ENCODE measurements around the gene TMPRSS13.

The TMPRSS13 gene

DNA sequence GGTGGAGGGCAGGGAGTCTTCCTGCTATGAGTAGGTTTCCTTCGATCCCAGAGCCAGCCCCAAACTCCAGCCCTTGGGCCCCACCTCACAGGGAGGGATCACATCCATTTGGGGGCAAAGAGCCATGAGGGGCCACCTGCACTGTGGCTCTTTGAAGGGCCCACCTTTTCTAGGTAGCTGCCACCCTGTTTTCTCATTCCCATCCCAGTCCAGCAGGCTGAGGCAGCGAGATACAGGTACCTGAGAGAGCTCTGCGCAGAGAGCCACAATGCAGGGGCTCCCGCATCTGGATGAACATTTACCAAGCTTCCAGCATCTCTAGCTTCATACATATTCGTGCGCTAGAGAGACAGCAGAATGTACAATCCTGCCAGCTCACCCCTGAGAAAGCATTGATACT, 69.1 kb downstream of the TMPRSS13 start:
- in situ Hi-C loops (cut with HindIII; ENCODE audit: low sequenced_read_pairs) = no loop called here

DNA sequence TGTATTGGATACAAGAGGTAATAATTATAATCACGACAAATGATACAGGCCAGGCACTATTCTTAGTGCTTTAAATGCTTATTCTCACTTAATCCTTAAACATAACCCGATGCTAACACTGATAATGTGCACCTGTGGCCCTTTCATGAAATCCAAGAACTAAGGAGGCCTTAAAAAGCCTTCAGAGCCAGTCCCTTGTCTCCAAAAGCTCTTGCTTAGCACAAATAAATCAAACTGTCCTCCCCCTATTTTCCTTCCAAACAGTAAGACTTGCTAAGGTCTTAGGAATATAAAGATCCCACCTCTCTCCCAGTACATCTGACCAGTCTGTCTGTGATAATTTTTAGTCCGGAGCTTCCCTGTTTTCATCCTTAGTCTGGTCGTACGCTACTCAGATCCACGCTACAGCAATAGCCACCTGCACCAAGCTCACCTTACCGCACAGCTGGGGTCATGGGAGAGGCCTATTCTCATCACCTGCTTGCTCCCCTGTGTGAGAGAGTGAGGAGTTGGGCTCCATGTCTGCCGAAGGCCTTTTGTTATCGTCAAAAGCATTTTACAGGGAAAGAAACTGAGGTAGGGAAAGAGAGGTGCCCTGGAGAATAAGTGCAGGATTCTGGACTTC, 69.6 kb downstream of the TMPRSS13 start:
- in situ Hi-C loops (cut with HindIII; ENCODE audit: low sequenced_read_pairs) = no loop called here

DNA sequence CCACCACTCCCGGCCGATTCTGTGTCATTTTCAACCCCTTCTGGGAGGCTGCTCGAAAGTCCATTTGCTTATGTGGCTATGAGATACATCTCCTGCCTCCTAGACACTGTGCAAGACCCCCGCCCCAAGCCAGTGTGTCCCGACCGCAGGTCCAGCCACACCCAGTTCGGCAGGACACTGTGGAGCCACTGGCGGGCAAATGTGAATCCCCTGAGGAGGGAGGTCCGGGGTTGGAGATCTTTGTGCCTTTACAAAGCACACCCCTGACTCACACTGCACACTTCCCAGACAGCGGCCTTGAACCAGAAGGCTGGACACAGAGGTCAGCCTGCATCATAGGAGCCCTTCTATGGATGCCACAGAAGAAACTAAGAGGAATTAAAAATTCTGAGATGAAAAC, 70.1 kb downstream of the TMPRSS13 start:
- in situ Hi-C loops (cut with HindIII; ENCODE audit: low sequenced_read_pairs) = no loop called here

DNA sequence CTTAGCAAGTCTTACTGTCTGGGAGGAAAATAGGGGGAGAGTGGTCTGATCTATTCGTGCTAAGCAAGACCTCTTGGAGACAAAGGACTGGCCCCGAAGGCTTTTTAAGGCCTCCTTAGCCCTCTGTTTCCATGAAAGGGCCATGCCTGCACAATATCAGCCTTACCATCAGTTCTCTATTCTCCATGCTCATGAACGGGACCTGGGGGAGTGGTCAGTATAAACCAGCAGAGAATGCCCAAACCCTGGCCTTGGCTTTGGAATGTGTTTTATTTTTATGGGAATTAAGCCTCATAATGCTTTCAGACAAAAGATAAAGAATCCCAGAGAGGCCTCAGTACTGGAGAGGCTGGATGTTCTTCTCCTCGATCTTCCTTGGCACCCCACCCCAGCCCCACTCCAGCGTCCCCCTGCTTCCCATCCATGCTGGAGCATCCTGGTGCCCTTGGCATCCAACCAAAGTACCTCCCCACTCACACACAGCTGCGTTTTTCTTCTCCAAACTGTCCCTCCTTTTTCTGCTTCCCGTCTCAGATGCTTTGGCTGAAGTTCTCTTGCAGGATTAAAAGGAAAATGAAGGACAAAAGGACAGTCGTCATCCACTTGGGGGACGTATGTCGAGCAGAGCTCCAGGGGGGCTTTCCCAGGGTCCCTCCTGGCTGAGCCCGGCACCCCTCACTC, 71.3 kb downstream of the TMPRSS13 start:
- in situ Hi-C loops (cut with HindIII; ENCODE audit: low sequenced_read_pairs) = no loop called here

DNA sequence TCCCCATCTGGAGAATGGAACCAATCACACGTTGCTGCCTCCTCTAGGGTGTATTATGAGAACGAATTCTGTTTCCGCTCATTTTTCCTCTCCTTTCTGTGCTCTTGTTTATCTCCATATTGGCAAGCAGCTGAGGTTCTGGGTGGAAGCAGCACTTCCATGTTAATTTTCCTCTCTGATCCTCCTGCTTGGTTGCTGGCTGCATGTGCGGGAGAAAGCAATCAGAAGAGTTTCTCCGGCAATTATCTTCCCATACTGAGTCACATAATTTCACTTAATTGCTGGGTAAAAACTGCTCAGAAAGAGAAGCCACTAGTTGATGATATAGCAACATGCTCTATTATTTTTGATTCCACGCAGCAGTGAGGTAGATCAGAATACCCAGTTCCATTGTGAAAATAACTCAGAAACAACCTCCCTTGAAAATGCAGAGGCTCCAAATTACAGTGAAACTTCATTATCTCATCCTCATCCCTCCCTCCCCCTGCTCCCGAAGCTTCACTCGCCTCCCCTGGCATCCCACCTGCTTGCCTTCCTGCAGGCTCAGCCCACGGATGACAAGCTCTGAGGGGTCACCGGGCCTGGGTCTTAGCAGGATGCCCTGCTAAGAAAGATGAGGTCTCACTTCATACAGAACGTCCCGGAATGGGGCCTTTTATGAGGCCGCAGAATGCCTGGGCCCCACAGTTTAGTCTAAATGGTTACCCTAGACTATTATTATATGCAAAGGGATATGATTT, 73.1 kb downstream of the TMPRSS13 start:
- in situ Hi-C loops (cut with HindIII; ENCODE audit: low sequenced_read_pairs) = no loop called here

DNA sequence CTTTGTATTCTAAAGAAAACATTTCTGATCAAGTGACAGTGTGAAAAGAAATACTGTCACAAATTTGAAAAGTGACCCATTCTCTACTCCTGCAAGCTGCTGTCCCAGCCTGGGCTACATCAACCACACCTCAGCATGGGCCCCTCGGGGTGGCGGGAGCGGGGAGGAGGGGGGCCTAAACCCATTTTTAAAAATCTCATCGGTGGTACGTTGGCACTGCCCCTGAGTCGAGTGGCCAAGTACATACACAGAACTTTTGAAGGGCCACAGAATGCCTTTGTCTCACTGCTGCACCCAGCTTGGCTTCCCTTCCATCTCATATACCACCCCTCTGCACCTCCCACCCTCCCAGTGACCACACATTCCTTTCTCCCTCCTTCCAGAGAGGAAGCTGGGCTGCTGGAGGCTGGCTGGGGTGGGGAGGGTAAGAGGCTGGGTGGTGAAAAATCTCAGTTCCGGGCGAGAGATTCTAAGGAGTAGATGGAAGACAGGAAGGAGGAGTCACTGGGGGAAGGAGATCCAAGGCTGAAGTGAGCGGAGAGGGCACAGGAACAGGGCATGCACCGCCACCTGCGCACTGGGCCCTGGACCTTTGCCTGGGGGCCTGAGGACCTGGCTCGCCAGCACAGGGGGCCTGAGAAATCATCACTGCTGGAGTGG, 73.9 kb downstream of the TMPRSS13 start:
- in situ Hi-C loops (cut with HindIII; ENCODE audit: low sequenced_read_pairs) = no loop called here

DNA sequence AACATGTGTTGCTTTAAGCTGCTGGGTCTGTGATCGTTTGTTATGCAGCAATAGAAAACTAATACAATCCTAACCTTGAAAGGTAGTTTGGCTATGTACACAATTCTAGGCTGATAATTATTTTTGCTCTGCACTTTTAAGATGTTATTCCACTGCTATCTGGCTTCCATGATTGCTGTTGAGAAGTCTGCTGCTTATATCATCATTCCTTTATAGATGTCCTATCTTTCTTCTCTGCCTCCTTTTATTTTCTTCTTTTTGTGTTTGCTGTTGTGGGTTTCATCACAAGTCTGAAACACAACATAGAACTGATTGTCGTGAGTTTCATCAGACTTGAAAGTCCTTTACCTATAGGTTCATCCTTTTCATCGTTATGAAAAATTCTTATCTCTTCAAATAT, 76.9 kb downstream of the TMPRSS13 start:
- in situ Hi-C loops (cut with HindIII; ENCODE audit: low sequenced_read_pairs) = no loop called here

DNA sequence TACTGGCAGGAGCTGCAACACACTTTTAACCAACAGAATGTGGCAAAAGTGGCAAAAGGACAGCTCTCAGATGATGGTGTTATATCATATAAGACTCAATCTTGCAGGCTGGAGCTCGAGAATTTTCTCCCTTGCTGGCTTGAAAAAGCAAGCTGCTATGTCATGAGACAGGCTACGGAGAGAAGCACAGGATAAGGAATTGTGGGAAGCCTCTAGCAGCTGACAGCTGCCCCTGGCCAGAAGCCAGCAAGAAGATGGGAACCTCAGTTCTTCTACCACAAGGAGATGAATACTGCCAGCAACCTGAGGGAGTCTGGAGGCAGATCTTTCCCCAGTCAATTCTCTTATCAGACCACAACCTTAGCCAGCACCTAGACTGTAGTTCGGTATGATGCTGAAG, 77.3 kb downstream of the TMPRSS13 start:
- in situ Hi-C loops (cut with HindIII; ENCODE audit: low sequenced_read_pairs) = no loop called here

DNA sequence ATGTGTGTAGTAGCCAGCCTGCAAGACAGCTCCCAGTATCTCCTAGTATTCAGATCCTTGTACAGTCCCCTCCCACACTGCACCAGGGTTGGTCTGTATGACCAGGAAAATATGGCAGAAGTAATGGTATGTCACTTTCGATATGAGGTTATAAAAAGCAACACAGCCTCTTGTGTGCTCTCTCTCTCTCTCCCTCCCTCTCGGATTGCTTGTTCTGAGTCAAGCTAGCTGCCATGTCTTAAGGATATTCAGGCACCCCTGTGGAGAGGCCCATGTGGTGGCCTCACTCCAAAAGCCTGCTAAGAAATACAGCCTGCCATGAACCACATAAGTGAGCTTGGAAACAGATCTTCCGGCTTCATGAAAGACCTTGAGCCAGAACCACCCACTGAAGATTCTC, 78.1 kb downstream of the TMPRSS13 start:
- in situ Hi-C loops (cut with HindIII; ENCODE audit: low sequenced_read_pairs) = no loop called here

All from DLD1 (cell line).